ENCODE results near the gene COL18A1.

The COL18A1 gene

DNA sequence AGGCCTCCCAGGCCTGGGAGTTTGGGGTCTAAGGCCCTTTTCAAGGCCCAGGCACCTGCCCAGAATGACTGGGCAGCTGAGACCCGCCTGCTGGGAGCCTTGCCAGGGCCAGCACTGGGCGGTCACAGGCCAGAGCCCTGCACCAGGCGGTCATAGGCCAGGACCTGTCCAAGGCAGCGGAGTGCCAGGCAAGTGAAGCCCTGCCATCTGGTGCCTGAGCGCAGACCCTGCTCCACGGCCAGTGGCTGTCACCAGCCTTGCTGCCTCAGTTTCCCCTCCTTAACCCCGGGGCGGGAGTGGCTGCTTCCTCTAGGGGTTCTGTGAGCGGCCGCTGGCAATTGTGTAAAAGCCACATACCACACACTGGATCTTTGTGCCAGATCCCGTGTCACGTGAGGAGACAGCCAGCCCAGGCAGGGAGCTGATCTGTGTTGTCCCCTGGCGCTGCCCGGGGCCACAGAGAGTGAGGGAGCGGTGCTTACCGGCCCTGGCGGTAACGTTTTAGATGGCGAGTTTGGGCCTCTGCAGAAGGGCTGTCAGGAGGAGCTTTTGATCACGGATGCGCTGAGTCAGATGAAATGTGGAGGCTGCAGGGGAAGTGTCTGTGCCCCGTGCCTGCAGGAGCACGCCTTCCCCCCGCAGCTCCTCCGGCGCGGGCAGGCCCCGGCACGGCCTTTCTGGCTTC, 4.6 kb downstream of the COL18A1 start:
- ATAC-seq (ENCODE audit: insufficient read depth, low read depth), result no peak
- Histone ChIP-seq H3K9me3 (ENCODE audit: insufficient read depth, low read length, severe bottlenecking) (no peaks in the 10 kb centered on the region), H3K79me2 (ENCODE audit: insufficient read depth, low read length) (no peaks in the 10 kb centered on the region), H3K9ac (ENCODE audit: low read depth, low read length) (no peak overlapping the region), H3K4me2 (ENCODE audit: insufficient read depth, low read length) (no peak overlapping the region), H3K36me3 (ENCODE audit: insufficient read depth, low read length) (no peaks in the 10 kb centered on the region), H4K20me1 (ENCODE audit: insufficient read depth, low read length) (peaks cover 4% of the 10 kb centered on the region; the same call in 1 of the 2 replicates), H3K4me1 (ENCODE audit: insufficient read depth, low read length) (no peaks in the 10 kb centered on the region), H3K4me3 (ENCODE audit: low read depth in 1 of 2, low read length in 2 of 2) (no peak overlapping the region), H2AFZ (ENCODE audit: low read depth, low read length) (no peak overlapping the region), H3K27me3 (ENCODE audit: insufficient read depth, low read length, poor library complexity) (no peaks in the 10 kb centered on the region), H3K27ac (ENCODE audit: low read length) (no peak overlapping the region)
- TF ChIP-seq, protein P1, sequence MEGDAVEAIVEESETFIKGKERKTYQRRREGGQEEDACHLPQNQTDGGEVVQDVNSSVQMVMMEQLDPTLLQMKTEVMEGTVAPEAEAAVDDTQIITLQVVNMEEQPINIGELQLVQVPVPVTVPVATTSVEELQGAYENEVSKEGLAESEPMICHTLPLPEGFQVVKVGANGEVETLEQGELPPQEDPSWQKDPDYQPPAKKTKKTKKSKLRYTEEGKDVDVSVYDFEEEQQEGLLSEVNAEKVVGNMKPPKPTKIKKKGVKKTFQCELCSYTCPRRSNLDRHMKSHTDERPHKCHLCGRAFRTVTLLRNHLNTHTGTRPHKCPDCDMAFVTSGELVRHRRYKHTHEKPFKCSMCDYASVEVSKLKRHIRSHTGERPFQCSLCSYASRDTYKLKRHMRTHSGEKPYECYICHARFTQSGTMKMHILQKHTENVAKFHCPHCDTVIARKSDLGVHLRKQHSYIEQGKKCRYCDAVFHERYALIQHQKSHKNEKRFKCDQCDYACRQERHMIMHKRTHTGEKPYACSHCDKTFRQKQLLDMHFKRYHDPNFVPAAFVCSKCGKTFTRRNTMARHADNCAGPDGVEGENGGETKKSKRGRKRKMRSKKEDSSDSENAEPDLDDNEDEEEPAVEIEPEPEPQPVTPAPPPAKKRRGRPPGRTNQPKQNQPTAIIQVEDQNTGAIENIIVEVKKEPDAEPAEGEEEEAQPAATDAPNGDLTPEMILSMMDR (IDR thresholded peaks at IDR 0.05; ENCODE audit: borderline replicate concordance, extremely low read depth, low read length, poor library complexity, severe bottlenecking), result no peak
- TF ChIP-seq EZH2 (IDR thresholded peaks at IDR 0.05; ENCODE audit: borderline replicate concordance, low read depth, low read length, severe bottlenecking), result no peak
- DNase-seq, result no peak

DNA sequence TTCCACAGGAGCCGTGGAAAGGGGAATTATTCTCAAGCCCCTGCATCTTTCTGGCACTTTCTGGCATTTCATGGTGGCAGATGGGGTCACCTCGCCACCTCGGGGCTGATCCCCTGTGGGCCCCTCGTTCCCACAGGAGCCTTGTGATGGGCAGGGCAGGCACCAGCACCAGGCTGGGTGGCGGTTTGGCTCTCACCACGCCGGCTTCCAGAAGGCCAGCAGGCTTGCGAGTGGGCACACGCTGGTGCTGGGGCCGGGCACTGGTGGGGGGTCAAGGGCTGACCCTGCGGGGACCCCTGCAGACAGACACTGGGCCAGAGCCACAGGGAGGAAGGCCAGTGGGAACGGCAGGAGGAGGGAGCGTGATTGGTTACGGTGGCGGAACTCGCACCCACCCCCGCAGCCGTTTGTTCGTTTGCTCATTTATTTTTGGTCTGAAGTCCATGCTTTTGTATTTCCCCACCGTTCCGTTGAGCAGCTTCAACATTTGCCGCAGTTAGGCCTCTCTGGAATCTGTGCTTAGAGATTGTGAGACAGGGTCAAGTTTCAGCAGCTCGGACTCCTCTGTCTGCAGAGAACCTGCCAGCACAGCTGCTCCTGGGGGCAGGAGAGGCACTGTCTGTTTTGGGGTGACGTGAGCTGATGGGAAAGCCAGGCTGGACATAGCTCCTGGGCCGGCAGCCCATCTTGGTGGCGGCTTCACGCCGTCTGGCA, 5.3 kb downstream of the COL18A1 start:
- ATAC-seq (ENCODE audit: insufficient read depth, low read depth), result no peak
- no peak for DNase-seq
- H3K27ac ChIP-seq (ENCODE audit: low read length), result no peak overlapping the region
- TF ChIP-seq, protein P1 (IDR thresholded peaks at IDR 0.05; ENCODE audit: borderline replicate concordance, extremely low read depth, low read length, poor library complexity, severe bottlenecking), result no peak
- TF ChIP-seq EZH2 (IDR thresholded peaks at IDR 0.05; ENCODE audit: borderline replicate concordance, low read depth, low read length, severe bottlenecking), result no peak
- H3K27me3 ChIP-seq (ENCODE audit: insufficient read depth, low read length, poor library complexity), result no peaks in the 10 kb centered on the region
- peaks cover 4% of the 10 kb centered on the region; the same call in 1 of the 2 replicates for H4K20me1 ChIP-seq (ENCODE audit: insufficient read depth, low read length)
- H3K79me2 ChIP-seq (ENCODE audit: insufficient read depth, low read length), result no peaks in the 10 kb centered on the region
- H3K36me3 ChIP-seq (ENCODE audit: insufficient read depth, low read length), result no peaks in the 10 kb centered on the region
- no peak overlapping the region for H3K4me2 ChIP-seq (ENCODE audit: insufficient read depth, low read length)
- H3K4me3 ChIP-seq (ENCODE audit: low read depth in 1 of 2, low read length in 2 of 2), result no peak overlapping the region
- no peaks in the 10 kb centered on the region for H3K4me1 ChIP-seq (ENCODE audit: insufficient read depth, low read length)
- H2AFZ ChIP-seq (ENCODE audit: low read depth, low read length), result no peak overlapping the region
- H3K9me3 ChIP-seq (ENCODE audit: insufficient read depth, low read length, severe bottlenecking), result no peaks in the 10 kb centered on the region
- H3K9ac ChIP-seq (ENCODE audit: low read depth, low read length), result no peak overlapping the region

DNA sequence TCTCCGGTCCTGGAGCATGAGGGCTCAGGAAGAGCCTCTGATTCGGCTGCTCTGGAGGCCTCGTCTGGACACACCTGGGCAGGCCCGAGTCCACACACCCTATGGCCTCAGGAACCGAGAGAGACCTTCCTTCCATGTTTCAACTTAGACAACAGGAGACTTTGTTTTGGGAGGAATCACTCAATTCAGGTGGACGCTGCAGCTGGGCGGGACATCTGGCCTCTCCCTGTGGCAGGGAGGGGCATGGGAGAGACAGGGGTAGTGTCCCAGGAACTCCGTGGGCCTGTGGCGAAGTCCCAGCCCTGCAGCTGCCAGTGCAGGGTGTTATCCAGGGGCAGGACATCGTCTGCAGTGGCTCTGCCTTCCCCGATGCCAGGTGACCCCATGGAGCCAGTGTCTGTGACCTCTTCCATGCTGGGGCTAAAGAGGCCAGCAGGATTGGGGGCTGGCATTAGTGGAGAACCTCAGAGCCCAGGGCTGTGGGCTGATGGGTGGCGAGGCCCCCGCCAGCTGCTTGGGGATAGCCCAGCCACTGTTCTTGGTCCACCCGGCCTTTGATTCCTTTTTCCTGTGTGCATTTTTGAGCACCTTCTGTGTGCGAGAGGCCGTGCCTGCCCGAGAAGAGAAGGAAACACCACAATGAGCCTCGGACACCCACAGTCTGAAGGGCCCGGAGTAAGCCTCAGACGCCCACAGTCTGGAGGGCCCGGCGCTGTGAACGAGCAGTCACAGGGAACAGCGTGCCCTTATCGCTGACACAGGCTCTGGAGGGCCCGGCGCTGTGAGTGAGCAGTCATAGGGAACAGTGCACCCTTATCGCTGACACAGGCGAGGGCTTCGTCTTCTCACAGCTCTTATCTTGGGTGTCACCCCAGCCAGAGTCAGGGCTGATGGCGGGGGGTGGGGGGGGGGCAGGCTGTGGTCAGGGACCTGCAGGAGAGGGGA, 6.2 kb downstream of the COL18A1 start:
- no peak overlapping the region for H3K4me2 ChIP-seq (ENCODE audit: insufficient read depth, low read length)
- H3K27me3 ChIP-seq (ENCODE audit: insufficient read depth, low read length, poor library complexity), result no peaks in the 10 kb centered on the region
- no peak overlapping the region for H2AFZ ChIP-seq (ENCODE audit: low read depth, low read length)
- no peak overlapping the region for H3K4me3 ChIP-seq (ENCODE audit: low read depth in 1 of 2, low read length in 2 of 2)
- DNase-seq, result no peak
- TF ChIP-seq EZH2 (IDR thresholded peaks at IDR 0.05; ENCODE audit: borderline replicate concordance, low read depth, low read length, severe bottlenecking), result no peak
- TF ChIP-seq, protein P1 (IDR thresholded peaks at IDR 0.05; ENCODE audit: borderline replicate concordance, extremely low read depth, low read length, poor library complexity, severe bottlenecking), result no peak
- no peaks in the 10 kb centered on the region for H3K4me1 ChIP-seq (ENCODE audit: insufficient read depth, low read length)
- no peaks in the 10 kb centered on the region for H3K36me3 ChIP-seq (ENCODE audit: insufficient read depth, low read length)
- H3K9ac ChIP-seq (ENCODE audit: low read depth, low read length), result no peak overlapping the region
- H3K27ac ChIP-seq (ENCODE audit: low read length), result no peak overlapping the region
- peaks cover 4% of the 10 kb centered on the region; the same call in 1 of the 2 replicates for H4K20me1 ChIP-seq (ENCODE audit: insufficient read depth, low read length)
- no peaks in the 10 kb centered on the region for H3K9me3 ChIP-seq (ENCODE audit: insufficient read depth, low read length, severe bottlenecking)
- no peak for ATAC-seq (ENCODE audit: insufficient read depth, low read depth)
- H3K79me2 ChIP-seq (ENCODE audit: insufficient read depth, low read length), result no peaks in the 10 kb centered on the region
